GM12874 (cell line): ENCODE data around the gene PRELID3B.
A peak's percentile ranks its signal among the peaks of the same experiment; 100 is the strongest.

Experiments used
- TF ChIP-seq, protein P1 (sequence below): IDR thresholded peaks from 2 replicates; pipeline ENCODE4 v1.5.1; 2011; ENCODE audit warnings: low read depth, mild to moderate bottlenecking, control low read depth, low read length, moderate library complexity; ENCODE audit not compliant: insufficient read depth

Gene PRELID3B

GRCh38 chr20:59042151-59042795, at the start of gene PRELID3B:
Gene PRELID3B (minus strand): TSS chr20:59042786. CDS start chr20:59042730, 56 bp downstream.
- TF ChIP-seq, protein P1, sequence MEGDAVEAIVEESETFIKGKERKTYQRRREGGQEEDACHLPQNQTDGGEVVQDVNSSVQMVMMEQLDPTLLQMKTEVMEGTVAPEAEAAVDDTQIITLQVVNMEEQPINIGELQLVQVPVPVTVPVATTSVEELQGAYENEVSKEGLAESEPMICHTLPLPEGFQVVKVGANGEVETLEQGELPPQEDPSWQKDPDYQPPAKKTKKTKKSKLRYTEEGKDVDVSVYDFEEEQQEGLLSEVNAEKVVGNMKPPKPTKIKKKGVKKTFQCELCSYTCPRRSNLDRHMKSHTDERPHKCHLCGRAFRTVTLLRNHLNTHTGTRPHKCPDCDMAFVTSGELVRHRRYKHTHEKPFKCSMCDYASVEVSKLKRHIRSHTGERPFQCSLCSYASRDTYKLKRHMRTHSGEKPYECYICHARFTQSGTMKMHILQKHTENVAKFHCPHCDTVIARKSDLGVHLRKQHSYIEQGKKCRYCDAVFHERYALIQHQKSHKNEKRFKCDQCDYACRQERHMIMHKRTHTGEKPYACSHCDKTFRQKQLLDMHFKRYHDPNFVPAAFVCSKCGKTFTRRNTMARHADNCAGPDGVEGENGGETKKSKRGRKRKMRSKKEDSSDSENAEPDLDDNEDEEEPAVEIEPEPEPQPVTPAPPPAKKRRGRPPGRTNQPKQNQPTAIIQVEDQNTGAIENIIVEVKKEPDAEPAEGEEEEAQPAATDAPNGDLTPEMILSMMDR, result no peak

DNA sequence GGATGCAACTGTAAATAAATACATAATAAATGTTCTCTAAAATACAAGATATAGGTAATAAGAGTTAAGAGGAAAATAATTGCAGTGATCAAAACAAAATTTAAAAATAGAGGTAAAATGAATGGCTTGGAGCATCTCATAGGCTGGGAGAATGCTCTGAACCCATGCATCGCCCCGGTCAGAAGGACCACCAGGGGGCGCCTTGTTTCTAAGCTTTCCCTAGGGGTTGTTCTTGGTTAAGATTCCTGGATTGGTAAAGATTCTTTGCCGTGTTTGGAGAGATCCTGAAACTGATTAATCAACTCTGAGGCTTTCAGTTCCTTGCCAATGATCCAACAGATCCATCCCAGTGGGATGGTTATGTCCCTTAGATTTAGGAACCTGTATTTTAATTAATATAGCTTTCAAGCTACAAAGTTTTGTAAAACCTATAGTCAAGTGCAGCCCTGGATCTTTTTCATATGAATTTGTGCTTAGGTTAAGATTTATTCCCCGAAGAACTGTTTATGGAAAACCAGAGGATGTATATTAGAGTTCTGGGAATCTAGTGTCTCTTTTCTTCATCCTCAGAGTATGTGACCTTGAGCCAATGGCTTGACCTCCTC, 45.3 kb upstream of the PRELID3B start:
- TF ChIP-seq, protein P1, result peak; percentile 83

- TF ChIP-seq, protein P1, result no peak
Observed at GRCh38 chr20:59086923-59087322, 44.3 kb upstream of the PRELID3B start.

GRCh38 chr20:59084041-59084850, 41.7 kb upstream of the PRELID3B start:
- TF ChIP-seq, protein P1, result no peak

- TF ChIP-seq, protein P1, result no peak
Observed at GRCh38 chr20:59082981-59083380, 40.4 kb upstream of the PRELID3B start.

DNA sequence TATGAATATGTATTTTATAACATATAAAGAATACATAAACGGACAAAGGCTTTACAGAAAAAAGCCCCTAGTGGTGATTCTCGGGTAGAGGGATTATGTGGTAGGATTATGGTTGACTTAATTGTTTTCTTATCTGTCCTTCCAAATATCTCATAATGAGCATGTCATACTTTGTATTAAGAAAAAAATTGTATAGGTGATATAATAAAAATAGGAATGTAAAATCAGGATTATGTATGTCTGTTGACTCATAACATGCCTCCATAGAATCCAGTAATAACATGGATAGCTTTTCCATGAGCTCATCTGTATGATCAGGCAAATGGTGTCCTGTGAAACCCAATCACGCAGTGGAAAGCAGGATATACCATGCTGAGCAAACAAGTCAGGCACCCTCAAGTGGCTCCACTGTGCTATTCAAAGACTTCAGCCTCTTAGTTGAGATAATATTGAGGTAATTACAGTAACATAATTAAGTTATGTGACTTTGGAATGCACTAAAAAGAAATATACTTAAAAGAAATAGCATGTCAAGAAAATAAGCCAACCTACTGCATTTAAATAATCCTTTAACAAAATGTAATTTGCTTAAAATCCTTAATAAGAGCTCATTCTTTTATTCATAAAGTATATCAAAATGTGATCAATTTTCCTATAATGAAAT, 39.6 kb upstream of the PRELID3B start:
- TF ChIP-seq, protein P1, result peak; percentile 17; the same call in 1 of the 2 replicates

GRCh38 chr20:59081036-59081435, 38.5 kb upstream of the PRELID3B start:
- TF ChIP-seq, protein P1, result no peak
